GM13976 (cell line): Measurements from ENCODE around the gene PLIN3.

ENCODE experiments used
- DNase-seq: peaks from one replicate; pipeline ENCODE4 v3.0.0; 2012; ENCODE audit warnings: low spot score
- CTCF ChIP-seq: IDR thresholded peaks from 2 replicates; pipeline ENCODE4 v1.5.1; 2012; ENCODE audit warnings: borderline replicate concordance, mild to moderate bottlenecking; ENCODE audit not compliant: insufficient read depth; ENCODE audit errors: extremely low read depth, missing control alignments, control extremely low read depth
- in situ Hi-C: fragments of 300-500 bp; cut with MboI; formaldehyde crosslinking; loops from one replicate; pipeline ENCODE4 v1.12.0; 2022; ENCODE audit warnings: low sequenced_read_pairs, mixed read lengths, inconsistent platforms; ENCODE audit not compliant: unreplicated experiment

The PLIN3 gene

GRCh38 chr19:4816202-4816949 is 51.1 kb downstream of the PLIN3 start:
- no peak for TF ChIP-seq CTCF
- no peak for DNase-seq
- in situ Hi-C loops, result no loop called here

GRCh38 chr19:4815426-4816201 is 51.9 kb downstream of the PLIN3 start:
- DNase-seq, result peak; percentile 89
- no peak for TF ChIP-seq CTCF
- in situ Hi-C loops, result no loop called here

GRCh38 chr19:4814625-4815425 is 52.6 kb downstream of the PLIN3 start:
- no peak for TF ChIP-seq CTCF
- no peak for DNase-seq
- in situ Hi-C loops, result no loop called here

- peak; percentile 96 for TF ChIP-seq CTCF
- in situ Hi-C loops, result no loop called here
- peak; percentile 87 for DNase-seq
Measured at GRCh38 chr19:4811328-4812131, 55.9 kb downstream of the PLIN3 start.

GRCh38 chr19:4807188-4807587 is 60.3 kb downstream of the PLIN3 start:
- no peak for DNase-seq
- TF ChIP-seq CTCF, result no peak
- in situ Hi-C loops, result loop anchor here (10.0 kb wide), 2 partner anchors 108 to 228 kb away; no protein-coding TSS in a partner anchor
